Astrocyte of the spinal cord (primary cell): ENCODE results near the gene CCDC59.

Source experiments
- DNase-seq: peaks from one replicate; pipeline ENCODE4 v3.0.0; 2011; ENCODE audit warnings: low read depth, low spot score
- H3K4me3 ChIP-seq: 2 replicates; pipeline ENCODE4 v1.5.1; 2011; ENCODE audit warnings: low read depth, mild to moderate bottlenecking, low read length, moderate library complexity
- in situ Hi-C: cut with HindIII; loops from 2 replicates; pipeline ENCODE4 v1.10.0; 2017; ENCODE audit warnings: low sequenced_read_pairs
- TF ChIP-seq, protein P1 (sequence below): IDR thresholded peaks from 2 replicates; pipeline ENCODE4 v1.5.1; 2012; ENCODE audit warnings: low read depth, mild to moderate bottlenecking, low read length, inconsistent platforms

Gene CCDC59

DNA sequence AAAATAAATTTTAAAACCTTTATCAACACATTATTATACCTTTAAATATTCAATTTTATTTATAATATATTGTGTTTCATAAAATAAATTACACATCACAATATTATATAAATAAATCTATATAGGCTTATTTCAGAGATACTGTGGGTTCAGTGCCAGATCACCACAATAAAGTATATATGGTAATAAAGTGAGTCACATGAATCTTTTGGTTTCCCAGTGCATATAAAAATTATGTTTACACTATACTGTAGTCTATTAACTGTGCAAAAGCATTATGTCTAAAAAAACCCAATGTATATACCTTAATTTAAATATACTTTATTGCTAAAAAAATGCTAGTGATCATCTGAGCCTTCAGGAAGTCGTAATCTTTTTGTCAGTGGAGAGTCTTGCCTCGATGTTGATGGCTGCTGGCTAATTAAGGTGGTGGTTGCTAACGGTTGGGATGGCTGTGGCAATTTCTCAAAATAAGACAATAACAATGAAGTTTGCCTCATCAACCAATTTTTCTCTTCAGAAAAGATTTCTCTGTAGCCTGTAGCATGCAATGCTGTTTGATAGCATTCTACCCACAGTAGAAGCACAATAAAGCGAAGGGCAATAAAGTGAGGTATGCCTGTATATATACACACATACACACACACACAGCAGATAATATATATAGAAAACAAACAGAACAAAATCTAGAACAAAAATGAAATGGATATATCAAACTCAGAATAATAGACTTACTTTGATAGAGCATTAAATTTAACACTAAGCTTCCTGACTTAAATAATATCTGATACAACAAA lies 32.4 kb downstream of the CCDC59 start:
- TF ChIP-seq, protein P1, sequence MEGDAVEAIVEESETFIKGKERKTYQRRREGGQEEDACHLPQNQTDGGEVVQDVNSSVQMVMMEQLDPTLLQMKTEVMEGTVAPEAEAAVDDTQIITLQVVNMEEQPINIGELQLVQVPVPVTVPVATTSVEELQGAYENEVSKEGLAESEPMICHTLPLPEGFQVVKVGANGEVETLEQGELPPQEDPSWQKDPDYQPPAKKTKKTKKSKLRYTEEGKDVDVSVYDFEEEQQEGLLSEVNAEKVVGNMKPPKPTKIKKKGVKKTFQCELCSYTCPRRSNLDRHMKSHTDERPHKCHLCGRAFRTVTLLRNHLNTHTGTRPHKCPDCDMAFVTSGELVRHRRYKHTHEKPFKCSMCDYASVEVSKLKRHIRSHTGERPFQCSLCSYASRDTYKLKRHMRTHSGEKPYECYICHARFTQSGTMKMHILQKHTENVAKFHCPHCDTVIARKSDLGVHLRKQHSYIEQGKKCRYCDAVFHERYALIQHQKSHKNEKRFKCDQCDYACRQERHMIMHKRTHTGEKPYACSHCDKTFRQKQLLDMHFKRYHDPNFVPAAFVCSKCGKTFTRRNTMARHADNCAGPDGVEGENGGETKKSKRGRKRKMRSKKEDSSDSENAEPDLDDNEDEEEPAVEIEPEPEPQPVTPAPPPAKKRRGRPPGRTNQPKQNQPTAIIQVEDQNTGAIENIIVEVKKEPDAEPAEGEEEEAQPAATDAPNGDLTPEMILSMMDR = no peak
- H3K4me3 ChIP-seq = no peak overlapping the region
- in situ Hi-C loops = no loop called here
- no peak for DNase-seq

DNA sequence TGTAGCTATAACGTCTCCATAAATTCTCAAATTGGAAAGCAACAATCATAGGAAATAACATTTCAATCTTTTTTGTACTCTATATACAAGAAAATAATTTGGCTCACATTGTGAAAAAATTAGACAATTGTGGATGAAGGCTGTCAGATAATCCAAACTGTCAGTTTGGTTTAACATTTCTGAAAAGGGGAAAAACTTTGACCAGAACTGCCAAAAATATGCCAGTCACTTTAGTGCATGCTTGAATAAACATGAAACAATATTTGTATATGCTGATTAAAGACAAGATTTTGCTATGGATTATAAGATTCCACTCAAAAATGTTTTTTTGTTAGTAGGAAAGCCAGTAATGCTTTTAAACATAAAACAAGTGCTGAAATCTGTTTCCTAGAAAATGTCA lies 38.9 kb downstream of the CCDC59 start:
- in situ Hi-C loops = no loop called here
- DNase-seq = no peak
- H3K4me3 ChIP-seq = no peak overlapping the region
- TF ChIP-seq, protein P1 = no peak

DNA sequence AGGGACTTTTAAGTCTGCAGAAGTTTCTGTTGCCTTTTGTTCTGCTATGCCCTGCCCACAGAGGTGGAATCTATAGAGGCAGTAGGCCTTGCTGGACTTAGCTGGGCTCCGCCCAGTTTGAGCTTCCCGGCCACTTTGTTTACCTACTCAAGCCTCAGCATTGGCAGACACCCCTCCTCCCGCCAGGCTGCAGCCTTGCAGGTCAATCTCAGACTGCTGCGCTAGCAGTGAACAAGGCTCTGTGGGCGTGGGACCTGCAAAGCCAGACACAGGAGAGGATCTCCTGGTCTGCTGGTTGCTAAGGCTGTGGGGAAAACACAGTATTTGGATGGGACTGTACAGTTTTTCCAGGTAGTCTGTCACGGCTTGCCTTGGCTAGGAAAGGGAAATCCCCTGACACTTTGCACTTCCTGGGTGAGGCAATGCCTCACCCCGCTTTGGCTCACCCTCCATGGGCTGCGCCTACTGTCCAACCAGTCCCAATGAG lies 43.7 kb downstream of the CCDC59 start:
- in situ Hi-C loops = no loop called here
- TF ChIP-seq, protein P1 = no peak

More for the DNA sequence above, 43.7 kb downstream of the CCDC59 start:
- no peak for DNase-seq
- no peak overlapping the region for H3K4me3 ChIP-seq
